COLO668 (cell line): Measurements from ENCODE around the gene RAB9B.
"Not testable (repeated sequence)": the region's sequence is repeated elsewhere in the genome, so short reads cannot be mapped to it uniquely, and the experiment has no call there.

Source experiments
- DNase-seq: peaks from one replicate; lab custom pipeline; 2025; ENCODE audit not compliant: unreplicated experiment; lab: John Stamatoyannopoulos, UW

The RAB9B gene

GRCh38 chrX:103817101-103817500, 15.0 kb downstream of the RAB9B start:
- not testable (repeated sequence) for DNase-seq

DNA sequence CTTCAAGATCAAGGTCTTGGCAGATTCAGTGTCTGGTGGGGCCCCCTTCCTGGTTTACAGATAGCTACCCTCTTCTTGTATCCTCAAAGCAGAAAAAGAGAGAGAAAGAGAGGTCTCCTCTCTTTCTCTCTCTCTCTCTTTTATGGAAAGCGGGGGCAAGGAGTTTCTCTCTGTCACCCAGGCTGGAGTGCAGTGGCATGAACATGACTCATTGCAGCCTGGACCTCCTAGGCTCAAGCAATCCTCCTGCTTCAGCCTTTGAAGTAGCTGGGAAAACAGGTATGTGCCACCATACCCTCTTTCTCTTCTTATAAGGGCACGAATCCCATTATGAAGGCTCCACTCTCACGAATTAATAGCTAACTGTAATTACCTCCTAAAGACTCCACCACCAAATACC, 20.2 kb downstream of the RAB9B start:
- no peak for DNase-seq

- DNase-seq = no peak
These were observed 25.1 kb downstream of the RAB9B start for GRCh38 chrX:103806862-103807474.

GRCh38 chrX:103805860-103806259, 26.2 kb downstream of the RAB9B start:
- DNase-seq = no peak

GRCh38 chrX:103800318-103800717, 31.7 kb downstream of the RAB9B start:
- DNase-seq = no peak

DNA sequence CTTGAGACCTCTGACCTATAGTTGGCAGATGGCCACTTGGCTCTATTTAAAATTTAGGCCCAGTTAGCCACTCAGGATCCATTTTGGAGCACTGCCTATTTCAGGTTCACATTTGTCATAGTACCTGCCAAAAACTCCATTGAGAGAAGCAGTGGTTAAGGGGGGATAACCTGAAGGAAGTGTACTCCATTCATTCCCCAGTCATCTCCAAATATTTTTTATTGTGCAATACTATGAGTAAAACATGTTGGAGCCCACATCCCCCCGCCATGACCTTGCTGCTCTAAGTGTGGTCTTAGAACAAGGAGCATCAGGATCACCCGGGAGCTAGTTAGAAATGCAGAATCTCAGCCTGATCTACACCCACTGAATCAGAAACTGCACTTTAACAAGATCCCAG, 34.4 kb downstream of the RAB9B start:
- no peak for DNase-seq

DNA sequence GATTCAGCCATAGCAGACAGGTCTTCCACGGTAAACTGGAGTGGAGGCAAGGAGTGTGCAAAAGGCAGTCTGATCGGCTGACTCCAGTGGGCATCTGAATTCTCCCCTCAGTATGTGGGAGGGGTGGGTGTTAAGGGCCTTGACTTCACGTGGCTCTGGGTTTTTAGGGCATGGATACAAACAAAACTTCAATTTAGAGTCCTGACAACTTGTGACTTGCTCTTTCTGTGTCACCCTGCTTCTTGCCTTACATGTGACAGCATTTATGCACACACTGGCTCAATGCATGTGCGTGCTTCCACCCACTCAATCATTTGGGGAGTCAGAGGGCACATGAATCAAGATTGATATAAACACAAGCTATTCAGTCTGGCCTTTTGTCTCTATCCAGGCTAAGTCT, 37.9 kb downstream of the RAB9B start:
- DNase-seq = no peak

GRCh38 chrX:103793545-103793940, 38.5 kb downstream of the RAB9B start:
- no peak for DNase-seq

GRCh38 chrX:103792916-103793544, 39.0 kb downstream of the RAB9B start:
- no peak for DNase-seq

DNA sequence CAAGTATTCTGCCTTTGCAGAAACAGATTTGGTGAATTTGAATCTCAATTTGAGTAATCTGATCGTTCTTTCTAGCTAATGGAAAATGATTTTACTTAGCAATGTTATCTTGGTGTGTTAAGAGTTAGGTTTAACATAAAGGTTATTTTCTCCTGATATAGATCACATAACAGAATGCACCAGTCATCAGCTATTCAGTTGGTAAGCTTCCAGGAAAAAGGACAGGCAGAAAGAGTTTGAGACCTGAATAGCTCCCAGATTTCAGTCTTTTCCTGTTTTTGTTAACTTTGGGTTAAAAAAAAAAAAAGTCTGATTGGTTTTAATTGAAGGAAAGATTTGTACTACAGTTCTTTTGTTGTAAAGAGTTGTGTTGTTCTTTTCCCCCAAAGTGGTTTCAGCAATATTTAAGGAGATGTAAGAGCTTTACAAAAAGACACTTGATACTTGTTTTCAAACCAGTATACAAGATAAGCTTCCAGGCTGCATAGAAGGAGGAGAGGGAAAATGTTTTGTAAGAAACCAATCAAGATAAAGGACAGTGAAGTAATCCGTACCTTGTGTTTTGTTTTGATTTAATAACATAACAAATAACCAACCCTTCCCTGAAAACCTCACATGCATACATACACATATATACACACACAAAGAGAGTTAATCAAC, 40.1 kb downstream of the RAB9B start:
- DNase-seq = no peak

- DNase-seq = no peak
These were observed 40.8 kb downstream of the RAB9B start for GRCh38 chrX:103791228-103791627.

- no peak for DNase-seq
These were observed 43.1 kb downstream of the RAB9B start for GRCh38 chrX:103789004-103789403.

GRCh38 chrX:103783971-103784370, 48.1 kb downstream of the RAB9B start:
- DNase-seq = no peak

DNA sequence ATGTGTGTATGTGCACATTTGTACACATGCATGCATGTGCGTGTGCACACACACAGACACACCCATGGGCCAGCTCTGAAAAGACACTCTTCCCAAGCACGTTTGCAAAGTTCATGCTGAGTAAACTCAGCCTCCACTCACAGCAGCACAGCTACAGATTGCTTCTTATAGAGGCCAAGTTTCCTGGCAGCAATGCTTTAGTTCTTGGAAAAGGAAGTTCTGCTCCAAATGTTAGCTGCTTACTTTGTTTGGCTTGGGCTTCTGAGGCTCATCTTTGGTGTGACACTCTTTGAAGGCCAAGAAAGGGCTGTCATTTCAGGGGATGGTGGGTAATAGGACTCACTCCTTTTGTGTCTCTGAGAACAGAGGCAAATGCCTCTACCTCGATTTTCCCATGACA, 48.9 kb downstream of the RAB9B start:
- no peak for DNase-seq

DNA sequence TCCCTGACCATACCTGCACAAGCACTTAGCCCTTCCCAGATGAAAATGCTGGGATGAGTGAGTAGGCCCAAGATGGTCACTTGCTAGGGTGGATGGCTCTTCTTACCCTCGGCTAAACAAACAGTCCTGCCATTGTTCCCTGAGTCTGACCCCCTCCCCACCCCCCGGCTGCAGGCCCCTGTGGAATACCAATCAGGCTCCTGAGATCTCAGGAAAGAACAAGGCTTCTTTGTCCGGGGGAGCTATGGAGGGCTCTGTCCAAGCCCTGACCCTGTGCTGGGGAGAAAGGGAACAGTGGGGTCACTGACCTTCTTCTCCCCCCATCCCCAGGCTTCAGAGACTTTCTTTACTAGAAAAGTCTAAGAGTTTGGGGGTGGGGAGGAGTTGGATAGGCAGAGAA, 49.4 kb downstream of the RAB9B start:
- no peak for DNase-seq

GRCh38 chrX:103781706-103782105, 50.4 kb downstream of the RAB9B start:
- no peak for DNase-seq

GRCh38 chrX:103781062-103781402, 51.0 kb downstream of the RAB9B start:
- no peak for DNase-seq

DNA sequence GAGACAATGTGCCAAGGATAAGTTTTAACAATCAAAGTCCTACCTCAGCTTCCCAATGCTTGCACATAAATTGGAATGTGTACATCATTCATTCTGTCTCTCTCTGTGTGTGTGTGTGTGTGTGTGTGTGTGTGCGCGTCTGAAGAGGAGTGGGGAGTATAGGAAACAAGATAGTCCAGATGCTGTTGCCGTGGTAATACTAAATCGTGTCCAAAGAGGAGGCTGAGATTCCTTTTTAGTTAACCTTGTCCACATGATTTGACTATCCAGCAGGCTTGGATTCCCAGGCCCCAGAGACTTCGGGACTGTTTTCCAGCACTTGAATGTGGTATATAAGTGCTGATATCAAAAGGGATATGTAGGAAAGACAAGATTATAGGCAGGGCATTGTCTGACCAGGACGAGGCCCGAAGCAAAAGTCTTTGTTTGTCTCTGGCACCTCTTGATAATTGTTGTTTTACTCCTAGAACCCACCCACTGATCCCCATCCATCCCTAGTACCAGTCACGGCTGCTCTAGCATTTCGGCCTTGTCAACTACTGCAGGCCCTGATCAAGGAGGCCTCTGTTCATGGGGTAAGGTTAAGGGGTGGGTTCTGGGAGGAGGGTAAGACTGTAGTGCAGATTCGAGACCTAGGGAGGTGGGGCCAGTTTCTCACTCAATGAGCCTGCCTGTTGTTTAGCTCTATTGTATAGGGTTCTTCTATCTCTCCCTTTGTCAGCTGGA, 51.6 kb downstream of the RAB9B start:
- no peak for DNase-seq

DNA sequence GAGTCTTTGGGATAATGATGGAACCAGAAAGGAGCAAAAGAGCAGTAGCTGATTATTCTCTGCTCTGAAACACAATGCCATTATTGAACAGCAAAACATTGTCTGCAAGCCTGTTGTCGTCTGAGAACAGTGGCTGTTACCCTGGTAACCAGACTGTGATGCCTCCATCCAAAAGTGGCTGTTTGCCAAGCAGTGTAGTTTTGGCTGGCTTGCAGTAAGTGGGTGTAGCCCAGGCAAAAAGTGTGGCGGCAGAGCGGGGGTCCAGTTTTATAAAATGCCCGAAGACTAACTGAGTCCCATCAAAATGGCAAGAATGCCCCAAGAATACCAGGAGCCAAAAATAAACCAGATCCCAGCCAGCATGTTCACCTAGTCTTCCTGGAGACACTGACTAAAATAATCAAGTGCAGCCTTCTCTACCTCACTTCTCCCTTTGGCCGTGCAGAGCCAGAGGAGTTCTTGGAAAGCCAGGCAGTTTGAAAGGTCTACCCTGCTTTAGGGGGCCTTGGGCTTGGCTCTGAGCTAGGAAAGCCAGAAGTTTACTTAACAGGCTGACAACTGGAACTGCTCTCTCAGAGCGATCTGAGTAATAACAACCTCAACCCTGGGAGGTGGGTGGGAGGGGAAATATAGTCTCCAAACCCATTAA, 52.8 kb downstream of the RAB9B start:
- no peak for DNase-seq

DNA sequence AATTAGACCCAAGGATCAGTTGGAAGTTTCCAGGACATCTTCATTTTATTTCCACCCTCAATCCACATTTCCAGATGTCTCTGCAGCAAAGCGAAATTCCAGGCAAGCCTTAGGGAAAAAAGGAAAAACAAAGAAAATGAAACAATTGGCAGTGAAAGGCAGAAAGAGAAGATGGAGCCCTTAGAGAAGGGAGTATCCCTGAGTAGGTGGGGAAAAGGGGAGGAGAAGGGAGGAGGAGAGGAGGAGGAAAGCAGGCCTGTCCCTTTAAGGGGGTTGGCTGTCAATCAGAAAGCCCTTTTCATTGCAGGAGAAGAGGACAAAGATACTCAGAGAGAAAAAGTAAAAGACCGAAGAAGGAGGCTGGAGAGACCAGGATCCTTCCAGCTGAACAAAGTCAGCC, 55.5 kb downstream of the RAB9B start, which contains the start of gene PLP1:
TSS of gene PLP1 (plus strand) at position 295 of the 400 bp plus-strand sequence. CDS start 156 bp downstream, outside the sequence.
- no peak for DNase-seq

- no peak for DNase-seq
These were observed 57.9 kb downstream of the RAB9B start for GRCh38 chrX:103774070-103774642.
